Neural progenitor cell (in vitro differentiated cells): ENCODE data around the gene KCNH2.

ENCODE experiments used
- EZH2 ChIP-seq: fragments of 200-600 bp; sonication (generic); IDR thresholded peaks from 2 replicates; pipeline ENCODE4 v1.6.1; 2017; ENCODE audit warnings: antibody characterized with exemption, mild to moderate bottlenecking, moderate library complexity
- EZH2phosphoT487 ChIP-seq: fragments of 200-600 bp; sonication (generic); IDR thresholded peaks from 2 replicates; pipeline ENCODE4 v1.6.1; 2017; ENCODE audit warnings: antibody characterized with exemption
- TF ChIP-seq, protein P1 (sequence below): fragments of 200-600 bp; sonication (generic); IDR thresholded peaks from 2 replicates; pipeline ENCODE4 v1.5.1; 2017; ENCODE audit warnings: antibody characterized with exemption, mild to moderate bottlenecking

DNA sequence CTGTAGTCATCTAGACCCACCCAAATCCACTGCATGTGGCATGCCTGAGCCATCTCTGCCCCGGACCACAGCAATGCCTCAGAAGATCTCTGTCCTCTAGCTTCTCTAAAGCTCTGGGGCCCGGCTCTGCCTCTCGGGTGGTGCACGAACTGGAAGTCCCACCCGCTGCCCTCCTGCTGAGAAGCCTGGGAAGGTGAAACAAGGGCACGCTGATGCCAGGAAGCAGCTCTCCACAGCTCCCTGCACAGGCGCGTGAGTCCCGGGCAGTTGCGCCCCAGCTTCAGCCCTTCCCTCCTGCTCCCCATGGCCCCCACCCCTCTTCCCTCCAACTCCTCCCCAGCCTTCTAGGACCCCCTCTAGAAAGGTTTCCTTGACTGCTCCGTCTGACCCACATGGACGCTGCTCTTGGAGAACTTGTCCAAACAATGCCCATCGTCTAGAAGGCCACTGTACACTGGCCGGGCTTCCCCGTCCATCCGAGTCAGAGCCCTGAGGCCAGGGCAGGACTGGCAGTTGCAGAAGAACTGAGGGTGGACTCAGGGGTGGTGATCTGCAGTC, 12.8 kb downstream of the KCNH2 start:
- TF ChIP-seq, protein P1, sequence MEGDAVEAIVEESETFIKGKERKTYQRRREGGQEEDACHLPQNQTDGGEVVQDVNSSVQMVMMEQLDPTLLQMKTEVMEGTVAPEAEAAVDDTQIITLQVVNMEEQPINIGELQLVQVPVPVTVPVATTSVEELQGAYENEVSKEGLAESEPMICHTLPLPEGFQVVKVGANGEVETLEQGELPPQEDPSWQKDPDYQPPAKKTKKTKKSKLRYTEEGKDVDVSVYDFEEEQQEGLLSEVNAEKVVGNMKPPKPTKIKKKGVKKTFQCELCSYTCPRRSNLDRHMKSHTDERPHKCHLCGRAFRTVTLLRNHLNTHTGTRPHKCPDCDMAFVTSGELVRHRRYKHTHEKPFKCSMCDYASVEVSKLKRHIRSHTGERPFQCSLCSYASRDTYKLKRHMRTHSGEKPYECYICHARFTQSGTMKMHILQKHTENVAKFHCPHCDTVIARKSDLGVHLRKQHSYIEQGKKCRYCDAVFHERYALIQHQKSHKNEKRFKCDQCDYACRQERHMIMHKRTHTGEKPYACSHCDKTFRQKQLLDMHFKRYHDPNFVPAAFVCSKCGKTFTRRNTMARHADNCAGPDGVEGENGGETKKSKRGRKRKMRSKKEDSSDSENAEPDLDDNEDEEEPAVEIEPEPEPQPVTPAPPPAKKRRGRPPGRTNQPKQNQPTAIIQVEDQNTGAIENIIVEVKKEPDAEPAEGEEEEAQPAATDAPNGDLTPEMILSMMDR, result no peak
- TF ChIP-seq EZH2, result no peak
- TF ChIP-seq EZH2phosphoT487, result no peak
